ENCODE results near the gene SLC45A3. TPM values are rescaled to one million over a fixed set of nuclear protein-coding genes. Genes with fewer than 3 reads are reported as not detected.

The SLC45A3 gene
- total RNA-seq, 1 experiment from 2014 or later: 12.3 TPM

DNA sequence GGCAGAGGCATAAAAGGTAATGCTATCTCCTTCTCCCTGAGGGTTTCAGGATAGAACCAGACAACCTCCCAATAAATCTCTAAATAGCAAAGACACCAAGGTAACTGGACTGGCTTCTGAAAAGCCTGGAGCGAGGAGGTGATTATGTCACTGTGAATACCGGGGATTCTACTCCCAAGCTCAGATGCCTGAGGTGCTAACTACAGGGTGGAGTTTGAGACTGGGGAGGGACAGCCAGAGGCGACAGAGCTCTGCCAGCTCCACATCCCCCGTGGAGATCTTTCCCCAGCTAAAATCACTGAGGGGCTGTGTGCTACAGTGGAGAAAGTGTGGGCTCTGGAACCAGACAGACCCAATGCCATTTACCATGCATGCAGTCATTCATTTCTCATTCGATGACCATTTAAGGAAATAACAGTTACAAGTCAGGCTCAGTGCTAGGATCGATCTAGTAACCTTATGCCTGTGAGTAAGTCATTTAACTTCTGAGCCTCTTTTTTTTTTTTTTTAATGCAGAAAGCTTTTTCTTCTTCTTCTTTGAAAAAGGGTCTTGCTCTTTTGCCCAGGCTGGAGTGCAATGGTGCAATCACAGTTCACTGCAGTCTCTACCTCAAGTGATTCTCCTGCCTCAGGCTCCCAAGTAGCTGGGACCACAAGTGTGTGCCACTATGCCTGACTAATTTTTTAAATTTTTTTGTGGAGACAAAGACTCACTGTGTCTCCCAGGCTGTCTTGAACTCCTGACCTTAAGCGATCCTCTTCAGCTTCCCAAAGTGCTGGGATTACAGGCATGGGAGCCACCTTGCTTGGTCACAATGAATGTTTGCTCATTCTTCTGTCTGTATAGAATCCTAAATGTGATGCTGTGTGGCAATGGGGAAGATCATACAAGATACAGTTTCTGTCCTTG lies 8.1 kb upstream of the SLC45A3 start (continued):
- TF ChIP-seq CTCF (IDR thresholded peaks at IDR 0.05 in 2 of 3, conservative IDR thresholded peaks at IDR 0.05 in 1 of 3; ENCODE audit: borderline replicate concordance in 1 of 3, insufficient read depth in 1 of 3, low read depth in 2 of 3, low read length in 2 of 3) (no peak), JUND (IDR thresholded peaks at IDR 0.05) (no peak), TCF7L2 (IDR thresholded peaks at IDR 0.05; ENCODE audit: borderline replicate concordance, extremely low read depth, insufficient read depth, insufficient read length) (no peak), EGR1 (IDR thresholded peaks at IDR 0.05; ENCODE audit: low read depth) (no peak), SP1 (IDR thresholded peaks at IDR 0.05; ENCODE audit: low read depth) (no peak)

DNA sequence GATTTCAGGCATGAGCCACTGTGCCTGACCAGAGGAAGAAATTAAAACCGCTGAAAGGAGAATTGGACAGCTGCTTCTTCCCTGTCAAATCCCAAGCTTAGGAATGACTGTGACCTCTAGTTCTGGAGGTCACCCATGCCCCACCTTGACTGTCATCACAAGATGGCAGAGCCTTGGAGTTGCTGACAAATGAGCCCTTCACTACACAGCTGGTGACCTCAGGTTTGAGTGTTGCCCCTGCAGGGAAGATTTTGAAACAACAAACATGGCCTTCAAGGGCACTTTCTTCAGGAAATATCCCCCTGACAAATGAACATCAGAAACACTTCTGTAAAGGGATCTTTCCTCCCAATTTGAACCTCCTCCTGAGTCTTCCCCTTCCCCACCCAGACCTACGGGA lies 6.9 kb upstream of the SLC45A3 start:
- Histone ChIP-seq H3K36me3 (ENCODE audit: control insufficient read depth in 1 of 2, insufficient read depth in 2 of 2, low read length in 2 of 2) (no peaks in the 10 kb centered on the region), H4K20me1 (ENCODE audit: insufficient read depth) (no peaks in the 10 kb centered on the region), H3K79me2 (ENCODE audit: insufficient read depth, low read length) (no peaks in the 10 kb centered on the region), H3K9ac (ENCODE audit: low read length) (no peak overlapping the region), H3K27me3 (ENCODE audit: insufficient read depth, low read length) (no peaks in the 10 kb centered on the region), H3K4me2 (ENCODE audit: low read length) (no peak overlapping the region), H3K9me2 (ENCODE audit: insufficient read depth) (no peaks in the 10 kb centered on the region), H3K27ac (ENCODE audit: low read depth, low read length) (no peak overlapping the region), H2AFZ (ENCODE audit: low read depth, low read length, poor library complexity, severe bottlenecking) (no peak overlapping the region), H3K4me3 (replicated peaks in 1 of 2; ENCODE audit: low read depth in 1 of 2, low read length in 2 of 2) (no peak overlapping the region), H3K9me3 (ENCODE audit: control insufficient read depth in 1 of 2, insufficient read depth in 1 of 2, low read depth in 1 of 2, low read length in 2 of 2) (no peaks in the 10 kb centered on the region), H3K4me1 (ENCODE audit: control insufficient read depth in 1 of 2, insufficient read depth in 2 of 2, low read length in 2 of 2) (no peaks in the 10 kb centered on the region)
- DNase-seq (ENCODE audit: low read depth, low spot score): no peak
- intact Hi-C loops (cut with micrococcal nuclease): no loop called here
- ChIA-PET RAD21 (ENCODE audit: low non-redundant PET in 1 of 2, low total read pairs in 2 of 2, uncharacterized antibody in 2 of 2, unreplicated experiment in 2 of 2) (no interaction called here), POLR2A (no interaction called here), CTCF (interaction anchor here (1.6 kb wide), 1 partner anchor 10 kb away, joined by 4 read pairs; no protein-coding TSS in a partner anchor)
- TF ChIP-seq YY1 (IDR thresholded peaks at IDR 0.05; ENCODE audit: extremely low read depth, insufficient replicate concordance, low read depth, low read length) (no peak), FOSL1 (IDR thresholded peaks at IDR 0.05; ENCODE audit: low read depth) (no peak), ZFX (IDR thresholded peaks at IDR 0.05) (no peak), CBX3 (IDR thresholded peaks at IDR 0.05; ENCODE audit: low read depth) (no peak), SIN3A (IDR thresholded peaks at IDR 0.05; ENCODE audit: low read depth) (no peak)
- TF ChIP-seq, protein P1, sequence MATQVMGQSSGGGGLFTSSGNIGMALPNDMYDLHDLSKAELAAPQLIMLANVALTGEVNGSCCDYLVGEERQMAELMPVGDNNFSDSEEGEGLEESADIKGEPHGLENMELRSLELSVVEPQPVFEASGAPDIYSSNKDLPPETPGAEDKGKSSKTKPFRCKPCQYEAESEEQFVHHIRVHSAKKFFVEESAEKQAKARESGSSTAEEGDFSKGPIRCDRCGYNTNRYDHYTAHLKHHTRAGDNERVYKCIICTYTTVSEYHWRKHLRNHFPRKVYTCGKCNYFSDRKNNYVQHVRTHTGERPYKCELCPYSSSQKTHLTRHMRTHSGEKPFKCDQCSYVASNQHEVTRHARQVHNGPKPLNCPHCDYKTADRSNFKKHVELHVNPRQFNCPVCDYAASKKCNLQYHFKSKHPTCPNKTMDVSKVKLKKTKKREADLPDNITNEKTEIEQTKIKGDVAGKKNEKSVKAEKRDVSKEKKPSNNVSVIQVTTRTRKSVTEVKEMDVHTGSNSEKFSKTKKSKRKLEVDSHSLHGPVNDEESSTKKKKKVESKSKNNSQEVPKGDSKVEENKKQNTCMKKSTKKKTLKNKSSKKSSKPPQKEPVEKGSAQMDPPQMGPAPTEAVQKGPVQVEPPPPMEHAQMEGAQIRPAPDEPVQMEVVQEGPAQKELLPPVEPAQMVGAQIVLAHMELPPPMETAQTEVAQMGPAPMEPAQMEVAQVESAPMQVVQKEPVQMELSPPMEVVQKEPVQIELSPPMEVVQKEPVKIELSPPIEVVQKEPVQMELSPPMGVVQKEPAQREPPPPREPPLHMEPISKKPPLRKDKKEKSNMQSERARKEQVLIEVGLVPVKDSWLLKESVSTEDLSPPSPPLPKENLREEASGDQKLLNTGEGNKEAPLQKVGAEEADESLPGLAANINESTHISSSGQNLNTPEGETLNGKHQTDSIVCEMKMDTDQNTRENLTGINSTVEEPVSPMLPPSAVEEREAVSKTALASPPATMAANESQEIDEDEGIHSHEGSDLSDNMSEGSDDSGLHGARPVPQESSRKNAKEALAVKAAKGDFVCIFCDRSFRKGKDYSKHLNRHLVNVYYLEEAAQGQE (IDR thresholded peaks at IDR 0.05; ENCODE audit: low read depth): no peak
- BruUV-seq (replicated peaks): no TSS peak
- ATAC-seq: no peak
